HEK293T (cell line): ENCODE results near the gene SOX6.

Experiments
- BHLHE40 ChIP-seq: fragments of 450-650 bp; IDR thresholded peaks from 2 replicates; pipeline ENCODE4 v1.6.1; 2016; ENCODE audit warnings: mild to moderate bottlenecking, moderate library complexity, borderline replicate concordance
- CTBP1 ChIP-seq: fragments of 450-650 bp; IDR thresholded peaks from 2 replicates; pipeline ENCODE4 v1.6.1; 2016; ENCODE audit warnings: borderline replicate concordance
- ELF4 ChIP-seq: fragments of 450-650 bp; IDR thresholded peaks from 2 replicates; pipeline ENCODE4 v1.6.1; 2017; ENCODE audit warnings: antibody characterized with exemption
- FOXM1 ChIP-seq: fragments of 450-650 bp; IDR thresholded peaks from 2 replicates; pipeline ENCODE4 v1.6.1; 2017; ENCODE audit warnings: mild to moderate bottlenecking, borderline replicate concordance
- HDGF ChIP-seq: fragments of 450-650 bp; IDR thresholded peaks from 2 replicates; pipeline ENCODE4 v1.6.1; 2017; ENCODE audit warnings: antibody characterized with exemption, borderline replicate concordance
- L3MBTL2 ChIP-seq: fragments of 450-650 bp; conservative IDR thresholded peaks from 2 replicates; pipeline ENCODE4 v1.6.1; 2016; ENCODE audit warnings: mild to moderate bottlenecking
- NFRKB ChIP-seq: fragments of 450-650 bp; IDR thresholded peaks from 2 replicates; pipeline ENCODE4 v1.6.1; 2016; ENCODE audit warnings: mild to moderate bottlenecking, moderate library complexity
- SP1 ChIP-seq: fragments of 450-650 bp; IDR thresholded peaks from 2 replicates; pipeline ENCODE4 v1.6.1; 2017
- SUZ12 ChIP-seq: fragments of 450-650 bp; IDR thresholded peaks from 2 replicates; pipeline ENCODE4 v1.6.1; 2016; ENCODE audit warnings: mild to moderate bottlenecking
- TF ChIP-seq, protein P1 (sequence below): fragments of 450-650 bp; IDR thresholded peaks from 2 replicates; pipeline ENCODE4 v1.6.1; 2016

DNA sequence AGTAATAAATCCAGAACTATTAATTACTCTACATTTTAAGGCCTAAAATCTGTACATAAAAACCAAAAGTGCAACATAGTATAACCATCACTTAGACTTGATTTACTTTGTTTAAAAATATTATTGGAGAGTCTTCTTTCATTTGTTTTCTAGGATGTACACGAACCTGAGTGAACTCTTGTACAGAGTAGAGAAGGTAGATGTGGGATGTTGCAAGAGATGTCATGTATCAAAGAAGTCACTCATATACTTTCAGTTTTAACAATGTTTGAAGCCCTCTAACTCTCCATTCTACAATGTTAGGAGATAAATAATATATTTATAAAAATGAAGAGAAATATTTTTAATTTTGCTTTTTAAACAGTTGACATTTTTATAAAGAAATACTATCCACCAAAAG, 38.6 kb downstream of the SOX6 start:
- no peak for TF ChIP-seq BHLHE40
- TF ChIP-seq, protein P1, sequence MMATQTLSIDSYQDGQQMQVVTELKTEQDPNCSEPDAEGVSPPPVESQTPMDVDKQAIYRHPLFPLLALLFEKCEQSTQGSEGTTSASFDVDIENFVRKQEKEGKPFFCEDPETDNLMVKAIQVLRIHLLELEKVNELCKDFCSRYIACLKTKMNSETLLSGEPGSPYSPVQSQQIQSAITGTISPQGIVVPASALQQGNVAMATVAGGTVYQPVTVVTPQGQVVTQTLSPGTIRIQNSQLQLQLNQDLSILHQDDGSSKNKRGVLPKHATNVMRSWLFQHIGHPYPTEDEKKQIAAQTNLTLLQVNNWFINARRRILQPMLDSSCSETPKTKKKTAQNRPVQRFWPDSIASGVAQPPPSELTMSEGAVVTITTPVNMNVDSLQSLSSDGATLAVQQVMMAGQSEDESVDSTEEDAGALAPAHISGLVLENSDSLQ = no peak
- no peak for TF ChIP-seq HDGF
- TF ChIP-seq FOXM1 = no peak
- no peak for TF ChIP-seq SP1
- TF ChIP-seq SUZ12 = no peak
- TF ChIP-seq NFRKB = no peak
- no peak for TF ChIP-seq CTBP1
- no peak for TF ChIP-seq ELF4
- no peak for TF ChIP-seq L3MBTL2
